Islet of Langerhans (tissue), 1 donor: ENCODE results near the gene VASP.

Experiments used
- FAIRE-seq: peaks from one replicate; lab custom pipeline; 2011; peaks lifted over from hg19 to GRCh38; lab: Jason Lieb, UNC

VASP gene

DNA sequence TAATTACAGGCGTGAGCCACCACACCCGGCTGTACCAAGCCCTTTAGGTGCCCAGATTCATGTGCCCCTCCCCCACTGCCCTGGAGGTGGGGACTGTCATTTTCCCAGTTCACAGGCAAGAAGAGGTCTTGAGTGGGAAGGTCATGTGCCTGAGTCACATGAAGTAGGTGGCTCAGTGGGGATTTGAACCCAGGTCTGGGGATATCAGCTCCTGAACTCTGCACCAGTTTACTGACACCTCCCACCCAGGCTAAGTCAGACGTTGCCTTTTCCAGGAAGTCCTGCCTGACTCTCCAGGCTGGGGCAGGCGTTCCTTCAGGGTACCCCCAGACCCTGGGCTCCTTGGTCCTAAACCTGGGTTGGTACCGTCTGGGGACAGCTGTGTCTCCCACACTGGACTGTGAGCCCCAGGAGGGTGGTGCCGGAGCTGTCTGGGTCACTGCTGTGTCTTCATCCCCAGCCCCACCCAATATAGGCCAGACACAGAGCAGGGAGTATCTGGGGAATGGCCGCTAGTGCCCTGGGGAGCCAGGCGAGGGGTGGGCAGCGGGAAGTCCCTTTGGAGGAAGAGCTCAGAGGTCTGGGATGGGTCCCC lies 8.6 kb downstream of the VASP start:
- FAIRE-seq = no peak

DNA sequence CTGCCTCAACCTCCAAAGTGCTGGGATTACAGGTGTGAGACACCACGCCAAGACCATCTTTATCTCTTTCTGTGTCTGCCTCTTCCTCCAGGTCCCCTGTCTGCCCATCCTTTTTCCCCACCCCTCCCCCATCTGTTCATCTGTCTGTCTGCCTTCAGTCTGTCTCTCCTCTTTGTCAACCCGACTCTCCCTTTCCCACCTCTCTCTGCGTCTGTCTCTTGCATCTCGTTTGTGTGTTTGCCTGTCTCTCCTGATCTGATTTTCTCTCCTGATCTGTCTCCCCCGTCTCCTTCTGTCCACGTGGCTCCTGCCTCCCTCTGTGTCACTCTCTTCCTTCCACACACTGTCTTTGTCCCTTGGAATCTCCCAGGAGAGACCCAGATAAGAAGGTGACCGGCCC lies 10.0 kb downstream of the VASP start:
- no peak for FAIRE-seq

DNA sequence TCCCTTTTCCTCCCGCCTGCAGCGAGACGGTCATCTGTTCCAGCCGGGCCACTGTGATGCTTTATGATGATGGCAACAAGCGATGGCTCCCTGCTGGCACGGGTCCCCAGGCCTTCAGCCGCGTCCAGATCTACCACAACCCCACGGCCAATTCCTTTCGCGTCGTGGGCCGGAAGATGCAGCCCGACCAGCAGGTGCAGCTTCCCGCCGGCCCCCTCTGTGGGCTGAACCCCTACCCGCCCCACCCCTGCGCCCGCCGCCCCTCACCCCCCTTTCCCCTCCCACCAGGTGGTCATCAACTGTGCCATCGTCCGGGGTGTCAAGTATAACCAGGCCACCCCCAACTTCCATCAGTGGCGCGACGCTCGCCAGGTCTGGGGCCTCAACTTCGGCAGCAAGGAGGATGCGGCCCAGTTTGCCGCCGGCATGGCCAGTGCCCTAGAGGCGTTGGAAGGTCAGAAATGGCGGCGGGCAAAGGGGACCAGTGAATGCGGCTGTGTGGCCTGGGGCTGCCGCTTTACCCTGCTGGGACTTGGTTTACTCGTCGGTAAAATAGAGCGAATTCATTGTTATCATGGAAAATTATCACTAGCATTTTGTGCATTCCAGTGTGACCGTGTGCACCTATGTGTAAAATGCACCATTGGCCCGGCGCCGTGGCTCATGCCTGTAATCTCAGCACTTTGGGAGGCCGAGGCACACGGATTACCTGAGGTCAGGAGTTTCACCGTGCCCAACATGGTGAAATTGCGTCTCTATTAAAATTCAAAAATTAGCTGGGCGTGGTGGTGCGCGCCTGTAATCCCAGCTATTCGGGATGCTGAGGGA lies 10.6 kb downstream of the VASP start:
- FAIRE-seq = no peak

DNA sequence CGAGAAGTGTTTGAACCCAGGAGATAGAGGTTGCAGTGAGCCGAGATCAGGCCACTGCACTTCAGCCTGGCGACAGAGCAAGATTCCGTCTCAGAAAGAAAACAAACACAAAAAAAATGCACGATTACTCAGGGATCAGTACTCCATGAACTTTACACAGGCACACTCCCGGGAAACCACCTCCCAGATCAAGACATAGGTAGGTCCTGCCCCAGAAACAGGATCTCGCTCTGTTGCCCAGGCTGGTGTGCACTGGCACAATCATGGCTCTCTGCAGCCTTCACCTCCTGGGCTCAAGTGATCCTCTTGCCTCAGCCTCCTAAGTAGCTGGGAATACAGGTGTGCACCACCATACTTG lies 11.2 kb downstream of the VASP start:
- no peak for FAIRE-seq

DNA sequence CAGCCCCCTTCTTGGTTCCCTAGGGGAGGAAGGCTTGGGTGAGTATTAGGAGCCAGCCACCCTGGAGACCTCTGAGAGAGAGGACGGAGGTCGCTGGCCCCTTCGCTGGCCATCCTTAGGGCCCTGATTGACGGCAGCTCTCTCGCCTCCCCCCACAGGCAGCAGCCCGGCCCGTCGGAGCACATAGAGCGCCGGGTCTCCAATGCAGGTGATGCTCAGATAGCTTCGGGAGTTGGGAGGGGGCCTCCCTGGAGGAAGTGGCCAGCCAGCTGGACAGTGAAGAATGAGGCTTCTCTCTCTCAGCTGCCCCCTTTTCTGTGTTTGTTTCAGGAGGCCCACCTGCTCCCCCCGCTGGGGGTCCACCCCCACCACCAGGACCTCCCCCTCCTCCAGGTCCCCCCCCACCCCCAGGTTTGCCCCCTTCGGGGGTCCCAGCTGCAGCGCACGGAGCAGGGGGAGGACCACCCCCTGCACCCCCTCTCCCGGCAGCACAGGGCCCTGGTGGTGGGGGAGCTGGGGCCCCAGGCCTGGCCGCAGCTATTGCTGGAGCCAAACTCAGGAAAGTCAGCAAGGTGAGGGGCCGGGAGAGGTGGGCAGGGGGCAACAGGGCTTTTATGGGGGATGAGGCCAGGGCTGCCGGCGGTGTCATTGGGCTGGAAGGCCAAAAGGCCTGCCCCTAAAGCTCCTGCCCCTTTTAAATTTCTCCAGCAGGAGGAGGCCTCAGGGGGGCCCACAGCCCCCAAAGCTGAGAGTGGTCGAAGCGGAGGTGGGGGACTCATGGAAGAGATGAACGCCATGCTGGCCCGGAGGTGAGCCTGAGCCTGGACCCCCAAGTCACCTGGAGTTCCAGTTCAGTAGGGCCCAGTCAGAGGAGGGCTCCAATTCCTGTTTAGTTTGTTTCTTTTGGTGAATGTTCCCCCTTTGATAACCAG lies 15.0 kb downstream of the VASP start:
- no peak for FAIRE-seq

DNA sequence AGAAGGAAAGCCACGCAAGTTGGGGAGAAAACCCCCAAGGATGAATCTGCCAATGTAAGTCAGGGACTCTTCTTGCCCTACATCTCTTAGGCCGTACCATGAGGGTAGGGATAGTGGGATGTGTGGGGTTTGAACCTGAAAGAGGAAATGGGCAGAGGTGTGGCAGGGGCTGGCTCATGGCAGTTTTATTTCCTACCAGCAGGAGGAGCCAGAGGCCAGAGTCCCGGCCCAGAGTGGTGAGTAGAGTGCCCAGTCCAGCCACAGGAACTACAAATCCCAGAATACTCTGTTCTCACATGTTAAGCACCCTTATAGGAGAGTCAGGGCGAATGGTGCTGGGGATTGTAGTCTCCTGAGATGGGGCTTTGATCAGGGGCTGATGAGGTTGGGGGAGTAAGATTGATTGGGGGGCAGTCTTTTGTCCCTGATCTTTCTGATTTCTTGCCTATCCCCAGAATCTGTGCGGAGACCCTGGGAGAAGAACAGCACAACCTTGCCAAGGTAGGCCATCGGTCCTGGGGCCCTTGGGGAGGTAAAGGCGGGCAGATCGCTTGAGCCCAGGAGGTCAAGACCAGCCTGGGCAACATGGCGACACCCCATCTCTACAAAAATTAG lies 16.5 kb downstream of the VASP start:
- peak; percentile 36 for FAIRE-seq

DNA sequence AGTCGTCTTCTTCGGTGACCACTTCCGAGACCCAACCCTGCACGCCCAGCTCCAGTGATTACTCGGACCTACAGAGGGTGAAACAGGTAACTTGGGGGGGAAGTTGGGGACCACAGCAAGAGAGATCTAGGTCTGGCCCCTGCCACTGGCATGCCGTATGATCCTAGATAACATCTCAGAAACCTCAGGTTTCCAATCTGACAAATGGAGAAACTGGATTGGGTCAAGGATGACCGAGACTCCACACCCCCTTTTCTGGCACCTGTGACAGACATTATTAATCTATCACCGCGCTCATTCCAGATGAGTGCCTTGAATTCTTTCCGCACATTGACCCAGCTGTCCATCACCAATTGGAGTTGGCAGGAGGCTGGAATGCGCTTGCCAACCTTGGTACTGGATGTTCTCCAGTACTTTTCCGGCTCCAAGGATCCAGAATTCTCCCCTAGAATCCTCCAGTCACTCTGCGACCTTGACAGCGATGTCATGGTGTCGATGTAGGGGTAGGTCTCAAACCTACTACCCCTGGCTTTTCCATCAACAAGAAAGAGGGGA lies 17.4 kb downstream of the VASP start:
- no peak for FAIRE-seq

DNA sequence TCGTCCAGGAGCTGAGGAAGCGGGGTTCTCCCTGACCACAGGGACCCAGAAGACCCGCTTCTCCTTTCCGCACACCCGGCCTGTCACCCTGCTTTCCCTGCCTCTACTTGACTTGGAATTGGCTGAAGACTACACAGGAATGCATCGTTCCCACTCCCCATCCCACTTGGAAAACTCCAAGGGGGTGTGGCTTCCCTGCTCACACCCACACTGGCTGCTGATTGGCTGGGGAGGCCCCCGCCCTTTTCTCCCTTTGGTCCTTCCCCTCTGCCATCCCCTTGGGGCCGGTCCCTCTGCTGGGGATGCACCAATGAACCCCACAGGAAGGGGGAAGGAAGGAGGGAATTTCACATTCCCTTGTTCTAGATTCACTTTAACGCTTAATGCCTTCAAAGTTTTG lies 18.9 kb downstream of the VASP start:
- FAIRE-seq = no peak

DNA sequence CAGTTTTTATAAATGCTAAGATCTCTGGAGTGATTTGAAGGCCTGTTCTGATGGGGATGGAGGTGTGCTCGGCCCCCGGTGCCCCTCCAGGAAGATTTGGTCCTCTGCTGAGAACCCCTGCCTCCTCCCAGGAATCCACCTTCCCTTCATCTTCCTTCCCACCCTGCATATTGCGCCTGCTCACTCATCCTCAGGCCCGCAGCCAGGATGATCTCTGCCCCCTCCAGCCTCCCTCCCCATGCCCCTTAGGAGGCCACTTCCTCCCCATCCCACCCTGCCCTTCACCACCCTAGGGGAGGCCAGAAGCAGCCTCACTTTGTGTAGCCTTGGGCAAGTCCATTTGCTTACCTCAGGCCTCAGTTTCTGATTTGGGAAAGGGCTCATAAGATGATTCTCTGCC lies 19.7 kb downstream of the VASP start:
- no peak for FAIRE-seq

DNA sequence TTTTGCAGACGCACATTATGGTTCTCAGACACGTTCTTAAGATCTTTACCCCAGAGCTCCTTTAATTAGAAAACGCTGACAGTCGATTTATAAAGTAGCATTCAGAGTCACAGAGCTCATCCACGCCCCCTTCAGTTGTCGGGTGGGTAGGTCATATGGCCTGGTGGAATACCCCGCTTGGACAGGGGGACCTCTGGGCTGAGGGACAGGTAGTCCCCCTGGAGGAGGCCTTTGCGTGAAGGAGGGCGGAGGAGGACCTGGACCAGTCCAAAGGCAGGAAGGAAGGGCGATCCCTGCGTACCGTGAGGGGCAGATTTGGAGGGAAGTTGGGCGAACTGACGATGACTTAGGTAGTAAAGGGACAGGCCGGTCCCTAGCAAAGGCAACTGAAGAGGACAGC lies 20.5 kb downstream of the VASP start:
- FAIRE-seq = no peak

DNA sequence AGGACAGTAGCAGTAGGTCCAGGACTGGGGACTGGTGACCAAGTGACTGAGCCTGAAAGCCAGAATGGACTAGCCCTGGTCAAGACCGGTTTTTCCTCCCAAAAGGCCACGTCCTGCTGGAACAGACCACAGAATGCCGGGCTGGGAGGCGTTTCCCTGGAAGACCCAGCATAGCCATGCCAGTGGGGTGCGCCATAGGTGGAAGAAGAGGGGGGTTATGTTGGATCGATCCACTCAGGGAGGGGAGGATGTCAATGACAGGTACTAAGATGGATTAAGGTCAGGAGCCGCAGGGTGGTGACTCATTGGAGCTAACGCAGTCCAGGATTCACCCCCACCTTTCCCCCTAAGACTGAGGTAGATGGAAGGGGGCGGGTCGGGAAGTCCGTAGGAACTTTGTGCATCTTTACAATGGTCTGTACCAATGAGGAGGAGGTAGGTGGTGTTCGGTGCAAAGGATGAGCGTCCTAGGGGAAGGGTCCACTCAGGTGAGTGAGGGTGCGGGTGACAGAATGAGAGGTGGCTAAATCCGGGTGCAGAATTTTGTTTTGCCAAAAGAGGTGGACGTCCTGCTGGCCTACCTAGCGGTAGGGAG lies 21.0 kb downstream of the VASP start:
- FAIRE-seq = no peak

DNA sequence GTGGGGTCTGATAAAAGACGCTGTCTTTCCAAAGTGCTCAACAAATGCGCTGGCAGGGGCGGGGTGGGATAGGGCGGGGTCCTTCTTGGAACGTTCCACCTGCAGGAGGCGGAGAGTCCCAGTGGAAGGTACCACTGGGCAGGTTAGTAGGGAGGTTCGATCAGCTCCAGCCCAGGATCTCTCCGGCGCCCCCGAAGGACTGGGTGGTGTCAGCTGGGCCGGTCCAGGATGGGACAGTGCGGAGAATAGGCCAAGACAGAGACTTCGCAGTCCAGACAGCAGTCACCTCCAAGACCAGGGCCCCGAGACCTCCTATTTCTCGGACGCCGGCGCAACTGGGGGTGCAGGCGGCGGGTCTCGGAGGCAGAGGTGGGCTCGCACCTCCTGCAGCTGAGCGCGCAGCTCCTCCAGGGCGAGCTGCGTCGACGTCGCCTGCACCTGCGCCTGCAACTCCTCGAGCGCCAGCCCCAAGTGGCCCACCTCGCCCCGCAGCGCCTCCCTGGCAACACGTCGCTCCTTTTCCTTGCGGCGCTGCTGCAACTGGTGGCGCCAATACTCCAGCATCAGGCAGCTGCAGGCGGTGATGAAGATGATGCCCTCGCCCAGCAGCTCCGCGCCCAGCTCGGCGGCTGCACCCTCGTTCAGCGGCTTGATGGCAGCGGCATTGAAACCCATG lies 21.6 kb downstream of the VASP start:
- no peak for FAIRE-seq

DNA sequence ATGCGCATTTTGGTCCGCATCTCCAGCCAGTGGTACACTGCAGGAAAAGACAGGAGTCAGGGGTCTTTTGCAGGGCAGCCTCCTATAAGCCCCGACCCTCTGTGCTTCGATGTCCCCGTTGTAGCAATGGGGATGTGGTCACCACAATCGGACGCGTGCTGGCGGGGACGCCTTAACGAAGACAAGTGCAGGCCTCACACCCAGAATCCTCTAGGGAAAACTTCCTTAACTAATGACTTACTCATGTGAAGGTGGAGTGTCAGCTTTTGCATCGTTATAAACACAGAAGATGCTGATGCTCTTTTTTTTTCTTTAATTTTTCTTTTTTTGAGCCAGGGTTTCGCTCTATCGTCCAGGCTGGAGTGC lies 22.1 kb downstream of the VASP start:
- no peak for FAIRE-seq

DNA sequence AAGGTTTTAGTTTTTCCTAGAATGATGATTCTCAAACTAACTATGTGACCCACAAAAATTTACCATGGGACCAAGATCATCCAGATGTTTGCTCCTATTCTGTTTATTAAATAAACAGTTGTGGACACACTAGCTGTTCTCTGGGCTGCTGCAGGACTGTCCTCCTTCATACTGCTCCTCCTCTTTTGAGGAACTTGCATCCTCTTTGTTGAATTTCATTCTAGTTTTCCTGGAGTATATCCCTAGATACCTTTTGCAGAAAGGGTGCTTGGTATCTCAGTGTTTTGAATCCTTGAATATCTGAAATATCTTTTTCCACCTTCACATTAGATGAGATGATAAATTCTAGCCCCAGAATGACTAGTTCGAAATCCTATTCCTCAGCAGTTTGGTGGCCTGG lies 24.1 kb downstream of the VASP start:
- FAIRE-seq = no peak

DNA sequence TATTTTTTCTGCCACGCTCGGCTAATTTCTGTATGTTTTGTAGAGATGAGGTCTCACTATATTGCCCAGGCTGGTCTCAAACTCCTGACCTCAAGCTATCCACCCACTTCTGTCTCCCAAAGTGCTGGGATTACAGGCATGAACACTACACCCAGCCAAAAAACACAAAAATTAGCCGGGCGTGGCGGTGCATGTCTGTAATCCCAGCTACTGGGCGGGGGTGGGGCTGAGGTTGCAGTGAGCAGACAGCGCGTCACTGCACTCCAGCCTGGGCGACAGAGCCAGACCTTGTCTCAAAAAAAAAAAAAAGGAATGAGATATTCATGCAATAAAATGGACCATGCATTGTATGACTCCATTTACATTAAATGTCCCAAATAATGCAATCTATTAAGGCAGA lies 32.2 kb downstream of the VASP start:
- no peak for FAIRE-seq

DNA sequence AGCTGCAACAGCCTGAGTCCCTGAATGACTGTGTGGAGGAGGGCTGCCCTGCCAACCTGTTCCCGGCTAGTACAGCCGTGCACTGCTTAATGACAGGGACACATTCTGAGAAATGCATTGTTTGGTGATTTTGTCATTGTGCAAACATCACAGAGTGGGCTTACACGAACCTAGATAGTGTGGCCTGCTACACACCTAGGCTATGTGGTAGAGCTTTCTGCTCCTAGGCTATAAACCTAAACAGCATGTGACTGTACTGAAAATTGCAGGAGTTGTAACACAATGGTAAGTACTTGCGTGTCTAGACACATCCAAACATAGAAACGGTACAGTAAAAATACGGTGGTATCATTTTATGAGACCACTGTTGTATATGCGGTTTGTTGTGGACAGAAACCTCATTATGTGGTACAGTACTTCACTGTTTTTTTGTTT lies 35.0 kb downstream of the VASP start:
- no peak for FAIRE-seq

DNA sequence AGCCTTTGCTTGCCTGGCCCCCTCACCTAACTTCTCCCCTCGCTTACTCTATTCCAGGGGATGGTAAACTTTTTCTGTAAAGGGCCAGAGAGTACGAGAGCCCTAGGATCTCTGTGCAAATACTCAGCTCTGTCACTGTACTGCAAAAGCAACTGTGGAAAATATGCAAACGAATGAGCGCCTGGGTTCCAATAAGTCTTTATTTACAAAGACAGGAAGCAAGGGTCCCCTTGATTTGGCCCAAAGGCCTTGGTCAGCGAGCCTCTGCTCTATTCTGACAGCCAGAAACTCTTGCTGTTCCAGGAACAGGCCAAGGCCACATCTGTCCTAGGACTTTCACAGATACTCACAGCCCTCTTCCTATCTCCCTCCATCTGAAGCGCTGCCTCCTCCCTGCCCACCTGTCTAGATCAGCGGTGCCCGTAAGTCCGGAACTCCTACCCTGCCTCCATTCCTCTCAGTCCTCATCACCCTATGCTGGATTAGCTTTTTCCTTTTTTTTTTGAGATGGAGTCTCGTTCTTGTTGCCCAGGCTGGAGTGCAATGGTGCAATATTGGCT lies 40.0 kb downstream of the VASP start:
- FAIRE-seq = no peak

DNA sequence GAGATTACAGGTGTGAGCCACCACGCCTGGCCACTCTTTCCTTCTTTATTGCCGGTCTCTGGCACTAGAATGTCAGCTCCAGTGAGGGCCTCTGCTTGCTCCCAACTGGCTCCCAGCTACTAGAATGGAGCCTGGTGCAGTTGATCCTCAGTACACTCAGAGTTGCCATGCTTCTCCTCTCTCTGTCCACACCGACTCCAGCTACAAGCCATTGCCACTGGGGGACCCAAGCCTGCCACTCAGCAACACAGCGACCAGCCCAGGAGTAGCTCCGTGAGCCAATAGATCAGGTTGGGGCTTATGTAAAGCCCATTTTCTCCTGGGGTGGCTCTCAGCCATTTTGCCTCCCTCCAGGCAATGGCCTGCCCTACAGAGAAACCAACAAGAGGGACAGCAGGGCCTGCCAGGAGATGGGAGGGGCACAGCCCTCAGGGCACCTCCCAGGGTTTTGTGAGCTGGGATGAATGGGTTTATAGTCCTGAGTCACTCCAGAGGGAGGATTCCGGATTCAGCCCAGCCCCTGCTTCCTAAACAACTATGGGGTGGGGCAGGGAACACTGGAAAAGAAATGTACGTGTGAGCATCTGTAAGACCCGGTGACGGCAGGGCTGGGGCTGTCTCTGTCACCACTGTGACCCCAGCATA lies 40.8 kb downstream of the VASP start:
- FAIRE-seq = no peak

DNA sequence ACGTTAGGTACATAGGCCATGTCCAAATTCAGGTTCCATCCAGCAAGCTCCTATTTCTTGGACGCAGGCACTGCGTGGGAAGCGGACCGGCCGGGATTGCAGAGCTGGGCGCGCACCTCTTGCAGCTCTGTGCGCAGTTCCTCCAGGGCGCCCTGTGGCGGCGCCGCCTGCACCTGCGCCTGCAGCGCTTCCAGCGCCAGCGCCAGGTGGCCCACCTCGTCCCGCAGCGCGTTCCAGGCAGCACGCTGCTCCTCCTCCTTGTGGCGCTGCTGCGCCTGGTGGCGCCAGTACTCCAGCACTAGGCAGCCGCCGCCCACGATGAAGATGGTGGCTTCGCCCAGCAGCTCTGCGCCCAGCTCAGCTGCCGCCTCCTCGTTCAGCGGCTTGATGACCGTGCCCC lies 46.2 kb downstream of the VASP start:
- no peak for FAIRE-seq

DNA sequence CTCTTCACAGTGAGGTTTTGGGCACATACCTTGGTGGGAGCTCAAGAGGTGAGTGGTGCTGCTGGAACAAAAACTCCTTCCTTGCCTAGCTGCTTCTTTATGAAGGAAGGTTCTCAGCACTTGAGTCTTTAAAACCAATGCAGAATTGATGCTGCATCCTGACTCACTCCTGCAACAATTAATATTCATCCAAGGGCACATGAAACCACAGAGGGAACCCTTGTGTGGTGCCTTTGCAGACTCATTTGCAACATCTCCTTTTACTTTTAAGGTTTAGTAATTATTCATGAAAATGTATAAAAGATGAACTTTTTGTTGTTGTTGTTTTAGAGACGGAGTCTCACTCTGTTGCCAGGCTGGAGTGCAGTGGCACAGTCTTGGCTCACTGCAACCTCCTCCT lies 47.2 kb downstream of the VASP start:
- no peak for FAIRE-seq

DNA sequence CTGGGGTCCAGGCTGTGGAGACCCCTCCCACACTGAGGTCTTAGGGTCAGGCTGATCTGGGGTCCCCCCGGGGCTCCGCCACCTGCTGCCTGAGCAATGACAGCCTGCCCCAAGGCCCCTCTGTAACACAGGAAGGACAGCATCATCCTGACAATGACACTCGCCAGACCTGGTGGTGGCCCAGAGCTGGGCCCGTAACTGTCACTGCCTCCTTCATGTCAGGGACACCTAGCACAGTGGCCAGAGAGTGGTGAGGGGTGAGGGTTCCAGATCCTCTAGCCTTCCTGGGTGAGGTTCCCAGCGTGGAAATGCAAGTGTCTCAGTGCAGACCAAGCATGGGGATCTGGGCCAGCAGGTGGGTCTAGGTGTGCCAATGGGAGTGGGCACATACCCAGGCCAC lies 49.6 kb downstream of the VASP start:
- no peak for FAIRE-seq
